HepG2 (cell line): ENCODE results near the gene FYB1. TPM values are rescaled to one million over a fixed set of nuclear protein-coding genes. Genes with fewer than 3 reads are reported as not detected.

Experiments
- ATAC-seq: fragments of 200-7000 bp; cut with Tn5 transposase; 3 replicates; pipeline ENCODE4 v1.9.1; 2020; ENCODE audit warnings: mild to moderate bottlenecking, moderate library complexity
- BruUV-seq: library from RNA; stranded (reverse); fragments of 400-500 nt; replicated peaks from 2 replicates; lab custom pipeline; 2021; lab: Mats Ljungman, UMichigan
- CTCF ChIA-PET: fragments of 300-600 bp; formaldehyde crosslinking; extraction: SDS; loops from one replicate; lab custom pipeline; 2021; ENCODE audit warnings: low total read pairs, inconsistent platforms, low intra/inter-chr PET ratio; lab: Yijun Ruan, JAX
- POLR2A ChIA-PET: fragments of 350-600 bp; sonication (Branson Sonifier 250); formaldehyde crosslinking; loops from one replicate; lab custom pipeline; 2020; ENCODE audit warnings: antibody characterized with exemption, inconsistent platforms; lab: Yijun Ruan, JAX
- DNase-seq: peaks from one replicate; pipeline ENCODE4 v3.0.0-alpha.2; 2015; ENCODE audit warnings: low spot score
- FAIRE-seq: peaks from 3 replicates; lab custom pipeline; 2011; peaks lifted over from hg19 to GRCh38; lab: Jason Lieb, UNC
- H2AFZ ChIP-seq: one replicate; pipeline ENCODE4 v1.6.1; 2011; ENCODE audit warnings: low read length, inconsistent platforms
- H3K27ac ChIP-seq: fragments of 300-600 bp; 3 replicates; pipeline ENCODE4 v1.8.0; 2011; ENCODE audit warnings: mixed run types, mild to moderate bottlenecking, mixed read lengths, low read length, inconsistent platforms; ENCODE audit not compliant: insufficient read depth; ENCODE audit errors: extremely low read length
- H3K27me3 ChIP-seq, 2 experiments: fragments of 200-600 bp in 1 of 2; 2 replicates in 1 of 2; 3 replicates in 1 of 2; pipeline versions ENCODE4 v1.6.0 to v1.8.0; 2011; ENCODE audit warnings: low read length in 2 of 2, mild to moderate bottlenecking in 2 of 2, moderate library complexity in 2 of 2, inconsistent platforms in 1 of 2; ENCODE audit not compliant: insufficient read depth in 2 of 2, control insufficient read depth in 1 of 2
- H3K36me3 ChIP-seq, 2 experiments: fragments of 200-600 bp in 1 of 2; replicated peaks in 1 of 2; 2 replicates in 1 of 2; 3 replicates in 1 of 2; pipeline versions ENCODE4 v1.5.1 to v1.8.0; 2011; ENCODE audit warnings: low read length in 2 of 2, inconsistent platforms in 1 of 2; ENCODE audit not compliant: insufficient read depth in 2 of 2, control insufficient read depth in 1 of 2
- H3K4me1 ChIP-seq: 2 replicates; pipeline ENCODE4 v1.5.1; 2012; ENCODE audit warnings: low read length, inconsistent platforms; ENCODE audit not compliant: insufficient read depth
- H3K4me2 ChIP-seq: 2 replicates; pipeline ENCODE4 v1.6.0; 2011; ENCODE audit warnings: low read depth, low read length, inconsistent platforms
- H3K4me3 ChIP-seq, 3 experiments: fragments of 200-600 bp in 1 of 3; sonication (generic), shearing (Covaris generic) in 1 of 3; replicated peaks in 1 of 3; 2 replicates each; pipeline ENCODE4 v1.5.1; 2011 to 2016; ENCODE audit warnings: low read length in 3 of 3, inconsistent platforms in 2 of 3, low read depth in 2 of 3, mild to moderate bottlenecking in 2 of 3, control low read depth in 1 of 3, mixed read lengths in 1 of 3; ENCODE audit not compliant: insufficient read depth in 1 of 3
- H3K79me2 ChIP-seq: one replicate; pipeline ENCODE4 v1.6.1; 2011; ENCODE audit warnings: low read length, inconsistent platforms; ENCODE audit not compliant: insufficient read depth
- H3K9ac ChIP-seq: 2 replicates; pipeline ENCODE4 v1.6.0; 2011; ENCODE audit warnings: mild to moderate bottlenecking, low read depth, low read length, inconsistent platforms; ENCODE audit not compliant: insufficient read depth
- H3K9me3 ChIP-seq: 2 replicates; pipeline ENCODE4 v1.5.1; 2012; ENCODE audit warnings: mild to moderate bottlenecking, low read length
- H4K20me1 ChIP-seq: 2 replicates; pipeline ENCODE4 v1.6.0; 2011; ENCODE audit warnings: inconsistent platforms, mild to moderate bottlenecking, low read length, moderate library complexity; ENCODE audit not compliant: insufficient read depth
- ATF5 ChIP-seq: sonication (generic); formaldehyde crosslinking; IDR thresholded peaks from 2 replicates; pipeline ENCODE4 v1.4.0; 2020; ENCODE audit warnings: mild to moderate bottlenecking, low read depth, missing genetic modification reagents
- ETV5 ChIP-seq: IDR thresholded peaks from 2 replicates; pipeline ENCODE4 v1.6.1; 2018; ENCODE audit warnings: missing biosample characterization, missing genetic modification reagents, inconsistent platforms, borderline replicate concordance
- GABPB1 ChIP-seq: IDR thresholded peaks from 2 replicates; pipeline ENCODE4 v1.6.1; 2016; ENCODE audit warnings: mild to moderate bottlenecking, missing genetic modification reagents, moderate library complexity, missing compliant biosample characterization
- HNF4G ChIP-seq, 2 experiments: sonication (generic) in 1 of 2; formaldehyde crosslinking in 1 of 2; IDR thresholded peaks; 2 replicates each; pipeline versions ENCODE4 v1.4.0 to v1.6.1; 2011 to 2020; ENCODE audit warnings: borderline replicate concordance in 2 of 2, low read depth in 2 of 2, mild to moderate bottlenecking in 2 of 2, low read length in 1 of 2, missing genetic modification reagents in 1 of 2, moderate library complexity in 1 of 2
- MZF1 ChIP-seq: sonication (generic); formaldehyde crosslinking; IDR thresholded peaks from 2 replicates; pipeline ENCODE4 v1.8.1; 2023; ENCODE audit warnings: mild to moderate bottlenecking, missing genetic modification reagents, borderline replicate concordance
- PAX8 ChIP-seq: sonication (generic); formaldehyde crosslinking; IDR thresholded peaks from 2 replicates; pipeline ENCODE4 v1.8.0; 2022; ENCODE audit warnings: mild to moderate bottlenecking, missing genetic modification reagents, borderline replicate concordance
- SAP130 ChIP-seq: IDR thresholded peaks from 2 replicates; pipeline ENCODE4 v1.6.1; 2016; ENCODE audit warnings: low read depth
- SNAPC5 ChIP-seq: sonication (generic); formaldehyde crosslinking; IDR thresholded peaks from 2 replicates; pipeline ENCODE4 v1.8.1; 2023; ENCODE audit warnings: mild to moderate bottlenecking, missing genetic modification reagents, borderline replicate concordance
- USF2 ChIP-seq, 2 experiments: sonication (generic) in 1 of 2; formaldehyde crosslinking in 1 of 2; IDR thresholded peaks; 2 replicates each; pipeline versions ENCODE4 v1.5.1 to v1.6.1; 2011 to 2020; ENCODE audit warnings: borderline replicate concordance in 1 of 2, low read depth in 1 of 2, low read length in 1 of 2, mild to moderate bottlenecking in 1 of 2, missing genetic modification reagents in 1 of 2, moderate library complexity in 1 of 2
- ZNF687 ChIP-seq: sonication (generic); formaldehyde crosslinking; IDR thresholded peaks from 2 replicates; pipeline ENCODE4 v1.5.1; 2020; ENCODE audit warnings: mild to moderate bottlenecking, missing genetic modification reagents, moderate library complexity
- WGBS: methylation state at CpG from one replicate; pipeline ENCODE4 v1.1.6; 2017; ENCODE audit warnings: low lambda C conversion rate; 5-methylcytosine and 5-hydroxymethylcytosine counted together
- in situ Hi-C: cut with HindIII; loops from 2 replicates; pipeline ENCODE4 v1.10.0; 2017; ENCODE audit warnings: low pct_unique_long_range_greater_than_20kb; ENCODE audit not compliant: extremely low pct_ligation_motif_present
- intact Hi-C: fragments of 100-400 bp; cut with micrococcal nuclease; formaldehyde crosslinking; loops from one replicate; pipeline ENCODE4 v1.10.0; 2022; ENCODE audit not compliant: unreplicated experiment
- polyA plus RNA-seq, 8 experiments: library from polyadenylated mRNA; depleted of rRNA in 3 of 8; stranded (reverse) in 7 of 8; unstranded in 1 of 8; fragments of >200 nt; fragmentation: Illumina TruSeq in 4 of 8; extraction: Trizol in 4 of 8; gene quantifications; 2 replicates each; pipeline versions ENCODE4 v1.2.1 to v1.2.3, GENCODE V29; 2011 to 2016; ENCODE audit warnings: low read depth in 4 of 8, missing spikeins in 1 of 8, mixed read lengths in 1 of 8; ENCODE audit not compliant: insufficient read depth in 1 of 8
- total RNA-seq, 5 experiments: library from RNA; depleted of rRNA; stranded (reverse); fragments of >200 nt; fragmentation: Illumina TruSeq; extraction: Trizol; gene quantifications; 2 replicates each; pipeline ENCODE4 v1.2.3, GENCODE V29; 2016; ENCODE audit warnings: low read depth in 1 of 5

Gene FYB1
- total and polyA plus RNA-seq, 2 of the 13 experiments (the other 11 are each of a cell fraction or from before 2014, with no cell fraction given): 0.03 TPM; not detected in 1

GRCh38 chr5:39255406-39255805 lies 36.0 kb upstream of the FYB1 start:
- Histone ChIP-seq H3K4me1 (peaks cover 24% of the 10 kb centered on the region), H4K20me1 (no peaks in the 10 kb centered on the region), H2AFZ (no peak overlapping the region), H3K9me3 (no peaks in the 10 kb centered on the region), H3K9ac (no peak overlapping the region), H3K79me2 (no peaks in the 10 kb centered on the region), H3K4me2 (no peak overlapping the region), H3K4me3 (no peak overlapping the region), H3K36me3 (no peaks in the 10 kb centered on the region), H3K27ac (no peak overlapping the region), H3K27me3 (no peaks in the 10 kb centered on the region; a peak in 1 of 5 replicates)
- POLR2A ChIA-PET: no interaction called here
- intact Hi-C loops (no loop called here), in situ Hi-C loops (no loop called here)
- CTCF ChIA-PET: no interaction called here
- ATAC-seq (no peak), DNase-seq (no peak), FAIRE-seq (no peak)
- no TSS peak for BruUV-seq
- no peak for TF ChIP-seq ETV5
- WGBS: 73% methylated on average over 2 of the region's 2 CpGs

- CTCF ChIA-PET: no interaction called here
- H3K27ac ChIP-seq: no peak overlapping the region
- H3K79me2 ChIP-seq: no peaks in the 10 kb centered on the region
- no peaks in the 10 kb centered on the region for H3K9me3 ChIP-seq
- H3K27me3 ChIP-seq: no peaks in the 10 kb centered on the region; a peak in 1 of 5 replicates
- intact Hi-C loops: no loop called here
- H3K4me2 ChIP-seq: no peak overlapping the region
- H3K4me3 ChIP-seq: no peak overlapping the region
- BruUV-seq: no TSS peak
- H3K36me3 ChIP-seq: no peaks in the 10 kb centered on the region
- POLR2A ChIA-PET: no interaction called here
- ATAC-seq (no peak), DNase-seq (no peak), FAIRE-seq (no peak)
- H3K4me1 ChIP-seq: peaks cover 24% of the 10 kb centered on the region
- no peak overlapping the region for H3K9ac ChIP-seq
- in situ Hi-C loops: no loop called here
- H4K20me1 ChIP-seq: no peaks in the 10 kb centered on the region
- H2AFZ ChIP-seq: no peak overlapping the region
- TF ChIP-seq SAP130 (CRISPR knock-in tag): no peak
- no peak for TF ChIP-seq SNAPC5 (CRISPR knock-in tag)
- no peak for TF ChIP-seq ZNF687 (CRISPR knock-in tag)
- TF ChIP-seq HNF4G (IDR thresholded peaks at IDR 0.05; ENCODE audit: borderline replicate concordance, low read depth, low read length): no peak
- no peak for TF ChIP-seq HNF4G (CRISPR knock-in tag; IDR thresholded peaks at IDR 0.05; ENCODE audit: borderline replicate concordance, low read depth)
- no peak for TF ChIP-seq ATF5 (CRISPR knock-in tag)
- TF ChIP-seq PAX8: no peak
- no peak for TF ChIP-seq MZF1 (CRISPR knock-in tag)
- no peak for TF ChIP-seq USF2 (IDR thresholded peaks at IDR 0.05; ENCODE audit: low read depth, low read length)
- no peak for TF ChIP-seq USF2 (CRISPR knock-in tag; IDR thresholded peaks at IDR 0.05; ENCODE audit: borderline replicate concordance)
- no peak for TF ChIP-seq GABPB1 (CRISPR knock-in tag)
Observed at GRCh38 chr5:39254671-39255070, 35.3 kb upstream of the FYB1 start.
